K562 (cell line): ENCODE measurements around the gene CFAP97D2. TPM values are rescaled to one million over a fixed set of nuclear protein-coding genes. Genes with fewer than 3 reads are reported as not detected.

Experiments
- ATAC-seq: fragments of 200-7000 bp; cut with Tn5 transposase; 3 replicates; pipeline ENCODE4 v1.9.1; 2020; ENCODE audit warnings: moderate library complexity
- BruUV-seq: library from RNA; stranded (reverse); fragments of 400-500 nt; replicated peaks from 2 replicates; lab custom pipeline; 2021; lab: Mats Ljungman, UMichigan
- CTCF ChIA-PET: fragments of 300-600 bp; formaldehyde crosslinking; extraction: SDS; loops from one replicate; lab custom pipeline; 2021; ENCODE audit warnings: low intra/inter-chr PET ratio; lab: Yijun Ruan, JAX
- POLR2A ChIA-PET: fragments of 300-600, 350-650 bp; sonication (Branson Sonifier 250); formaldehyde crosslinking; extraction: SDS; loops from one replicate; lab custom pipeline; 2021; ENCODE audit warnings: antibody characterized with exemption, inconsistent platforms; lab: Yijun Ruan, JAX
- DNase-seq, 4 experiments: peaks; one replicate each; pipeline versions ENCODE4 v3.0.0 to v3.0.0-alpha.2; 2011 to 2018; ENCODE audit warnings: low spot score in 3 of 4, mixed read lengths in 3 of 4; ENCODE audit errors: extremely low read depth in 1 of 4
- FAIRE-seq: peaks from 2 replicates; lab custom pipeline; 2011; peaks lifted over from hg19 to GRCh38; lab: Jason Lieb, UNC
- H2AFZ ChIP-seq: 2 replicates; pipeline ENCODE4 v1.6.0; 2011; ENCODE audit warnings: low read depth, low read length, control low read depth, inconsistent platforms
- H3K27ac ChIP-seq: fragments of 200-600 bp; 3 replicates; pipeline ENCODE4 v1.8.0; 2011; ENCODE audit warnings: low read depth, mild to moderate bottlenecking, control low read depth, inconsistent platforms, low read length, moderate library complexity, mixed read lengths; ENCODE audit errors: extremely low read depth
- H3K27me3 ChIP-seq, 2 experiments: fragments of 300-600 bp in 1 of 2; 2 replicates in 1 of 2; 3 replicates in 1 of 2; pipeline versions ENCODE4 v1.6.0 to v1.8.0; 2011; ENCODE audit warnings: inconsistent platforms in 2 of 2, low read length in 2 of 2, mild to moderate bottlenecking in 1 of 2, mixed read lengths in 1 of 2, moderate library complexity in 1 of 2; ENCODE audit not compliant: control insufficient read depth in 2 of 2, insufficient read depth in 2 of 2
- H3K36me3 ChIP-seq: fragments of 300-600 bp; 3 replicates; pipeline ENCODE4 v1.8.0; 2011; ENCODE audit warnings: mild to moderate bottlenecking, low read length, inconsistent platforms; ENCODE audit not compliant: control insufficient read depth, insufficient read depth
- H3K4me1 ChIP-seq, 2 experiments: fragments of 200-600 bp in 1 of 2; replicated peaks in 1 of 2; 2 replicates in 1 of 2; 3 replicates in 1 of 2; pipeline versions ENCODE4 v1.5.1 to v1.8.0; 2011; ENCODE audit warnings: inconsistent platforms in 2 of 2, low read length in 2 of 2, mild to moderate bottlenecking in 1 of 2, mixed read lengths in 1 of 2, moderate library complexity in 1 of 2; ENCODE audit not compliant: control insufficient read depth in 2 of 2, insufficient read depth in 2 of 2
- H3K4me2 ChIP-seq: 2 replicates; pipeline ENCODE4 v1.6.1; 2011; ENCODE audit warnings: low read length, control low read depth, inconsistent platforms, mixed read lengths; ENCODE audit not compliant: insufficient read depth
- H3K4me3 ChIP-seq: fragments of 200-600 bp; sonication (generic), shearing (Covaris generic); 2 replicates; pipeline ENCODE4 v1.5.1; 2016; ENCODE audit warnings: control low read depth, inconsistent platforms
- H3K79me2 ChIP-seq: fragments of 200-600 bp; 3 replicates; pipeline ENCODE4 v1.8.0; 2011; ENCODE audit warnings: low read length, inconsistent platforms; ENCODE audit not compliant: control insufficient read depth, insufficient read depth
- H3K9ac ChIP-seq, 2 experiments: 2 replicates each; pipeline versions ENCODE4 v1.6.0 to v1.6.1; 2011; ENCODE audit warnings: low read depth in 2 of 2, low read length in 2 of 2, control low read depth in 1 of 2, inconsistent platforms in 1 of 2, mild to moderate bottlenecking in 1 of 2, mixed read lengths in 1 of 2; ENCODE audit not compliant: insufficient read depth in 1 of 2
- H3K9me1 ChIP-seq: one replicate; pipeline ENCODE4 v1.6.0; 2011; ENCODE audit warnings: inconsistent platforms, mild to moderate bottlenecking, low read length, moderate library complexity; ENCODE audit not compliant: control insufficient read depth, insufficient read depth
- H3K9me3 ChIP-seq: replicated peaks from 2 replicates; pipeline ENCODE4 v1.5.1; 2011; ENCODE audit warnings: low read depth, low read length, inconsistent platforms; ENCODE audit not compliant: control insufficient read depth, insufficient read depth
- H4K20me1 ChIP-seq: replicated peaks from 2 replicates; pipeline ENCODE4 v1.6.1; 2011; ENCODE audit warnings: low read length, inconsistent platforms, mixed read lengths; ENCODE audit not compliant: control insufficient read depth, insufficient read depth
- ATF1 ChIP-seq, 2 experiments: fragments of 450-650 bp in 1 of 2; IDR thresholded peaks; 2 replicates each; pipeline ENCODE4 v1.6.1; 2016; ENCODE audit warnings: missing compliant biosample characterization in 1 of 2, missing genetic modification characterization in 1 of 2
- BRD9 ChIP-seq: fragments of 450-650 bp; IDR thresholded peaks from 2 replicates; pipeline ENCODE4 v1.6.1; 2018; ENCODE audit warnings: low read depth; ENCODE audit not compliant: partially characterized antibody
- CEBPB ChIP-seq: fragments of 450-650 bp; IDR thresholded peaks from 2 replicates; pipeline ENCODE4 v1.6.1; 2016; ENCODE audit warnings: missing genetic modification characterization, missing compliant biosample characterization
- ETS1 ChIP-seq: conservative IDR thresholded peaks from 2 replicates; pipeline ENCODE4 v1.6.1; 2011; ENCODE audit warnings: low read depth, mild to moderate bottlenecking, low read length; ENCODE audit not compliant: control insufficient read depth
- HES1 ChIP-seq: fragments of 450-650 bp; IDR thresholded peaks from 2 replicates; pipeline ENCODE4 v1.6.1; 2016; ENCODE audit warnings: low read depth, mild to moderate bottlenecking, moderate library complexity
- HEY1 ChIP-seq: fragments of 250-450 bp; sonication (Bioruptor Pico); IDR thresholded peaks from 2 replicates; pipeline ENCODE4 v1.5.0; 2020; ENCODE audit warnings: mild to moderate bottlenecking, moderate library complexity, borderline replicate concordance
- KAT2B ChIP-seq: IDR thresholded peaks from one replicate; pipeline ENCODE4 v1.6.1; 2012; ENCODE audit warnings: low read depth, mild to moderate bottlenecking, control low read depth, inconsistent platforms, low read length, moderate library complexity
- KHSRP ChIP-seq: fragments of 450-650 bp; IDR thresholded peaks from 2 replicates; pipeline ENCODE4 v1.6.1; 2017
- NFIX ChIP-seq: fragments of 250-450 bp; sonication (Bioruptor Pico); IDR thresholded peaks from 2 replicates; pipeline ENCODE4 v1.4.0; 2020; ENCODE audit warnings: low read depth, mild to moderate bottlenecking, moderate library complexity
- THRAP3 ChIP-seq: fragments of 450-650 bp; IDR thresholded peaks from 2 replicates; pipeline ENCODE4 v1.6.1; 2016; ENCODE audit warnings: mild to moderate bottlenecking, inconsistent platforms, borderline replicate concordance
- ZNF121 ChIP-seq: sonication (generic); formaldehyde crosslinking; conservative IDR thresholded peaks from 2 replicates; pipeline ENCODE4 v1.8.0; 2022; ENCODE audit warnings: missing genetic modification reagents
- ZNF830 ChIP-seq: fragments of 250-450 bp; sonication (Bioruptor Pico); IDR thresholded peaks from 2 replicates; pipeline ENCODE4 v1.5.0; 2021; ENCODE audit warnings: mild to moderate bottlenecking
- ZSCAN29 ChIP-seq: fragments of 450-650 bp; IDR thresholded peaks from 2 replicates; pipeline ENCODE4 v1.6.1; 2017
- WGBS: fragments of 100-300 bp; shearing (Covaris generic); methylation state at CpG from one replicate; pipeline ENCODE4 v1.1.6; 2016; ENCODE audit warnings: low coverage, mixed read lengths; ENCODE audit not compliant: insufficient coverage; ENCODE audit errors: missing lambda C conversion rate; 5-methylcytosine and 5-hydroxymethylcytosine counted together
- in situ Hi-C: fragments of 300-500 bp; cut with MboI; formaldehyde crosslinking; loops from 4 replicates; pipeline ENCODE4 v1.15.0; 2018; ENCODE audit warnings: inconsistent platforms, mixed read lengths
- intact Hi-C: fragments of 100-400 bp; cut with micrococcal nuclease; formaldehyde crosslinking; loops from 2 replicates; pipeline ENCODE4 v1.14.2; 2022
- polyA plus RNA-seq, 8 experiments: library from polyadenylated mRNA; depleted of rRNA in 4 of 8; stranded (reverse) in 5 of 8; unstranded in 3 of 8; fragments of >200 nt; fragmentation: Nextera tagmentation in 2 of 8; fragmentation: Illumina TruSeq in 1 of 8; extraction: Ambion mirVana in 2 of 8; extraction: Trizol in 1 of 8; gene quantifications; 2 replicates each; pipeline versions ENCODE4 v1.2.1 to v1.2.3, GENCODE V29; 2011 to 2014; ENCODE audit warnings: inconsistent platforms in 1 of 8, missing spikeins in 1 of 8
- total RNA-seq, 7 experiments: library from RNA; depleted of rRNA in 6 of 7; stranded (reverse); fragments of >200 nt in 6 of 7; fragmentation: Illumina TruSeq in 2 of 7; extraction: Trizol in 2 of 7; gene quantifications; 2 replicates each; pipeline versions ENCODE4 v1.2.1 to v1.2.3, GENCODE V29; 2011 to 2021; ENCODE audit warnings: low replicate concordance in 1 of 7
- TF ChIP-seq, protein P1 (sequence below), 3 experiments: IDR thresholded peaks in 2 of 3; conservative IDR thresholded peaks in 1 of 3; 2 replicates each; pipeline ENCODE4 v1.5.1; 2011 to 2012; ENCODE audit warnings: low read length in 3 of 3, mild to moderate bottlenecking in 3 of 3, control low read depth in 2 of 3, improper control_type of control experiment in 1 of 3, inconsistent platforms in 1 of 3, low read depth in 1 of 3, mixed read lengths in 1 of 3, moderate library complexity in 1 of 3; ENCODE audit not compliant: insufficient read depth in 2 of 3
- TF ChIP-seq, protein P2 (sequence below): sonication (generic); formaldehyde crosslinking; IDR thresholded peaks from 2 replicates; pipeline ENCODE4 v1.5.0; 2020; ENCODE audit warnings: missing genetic modification reagents

The CFAP97D2 gene
- total and polyA plus RNA-seq, 9 of the 15 experiments (the other 6 are each of a cell fraction or from before 2014, with no cell fraction given) = not detected

DNA sequence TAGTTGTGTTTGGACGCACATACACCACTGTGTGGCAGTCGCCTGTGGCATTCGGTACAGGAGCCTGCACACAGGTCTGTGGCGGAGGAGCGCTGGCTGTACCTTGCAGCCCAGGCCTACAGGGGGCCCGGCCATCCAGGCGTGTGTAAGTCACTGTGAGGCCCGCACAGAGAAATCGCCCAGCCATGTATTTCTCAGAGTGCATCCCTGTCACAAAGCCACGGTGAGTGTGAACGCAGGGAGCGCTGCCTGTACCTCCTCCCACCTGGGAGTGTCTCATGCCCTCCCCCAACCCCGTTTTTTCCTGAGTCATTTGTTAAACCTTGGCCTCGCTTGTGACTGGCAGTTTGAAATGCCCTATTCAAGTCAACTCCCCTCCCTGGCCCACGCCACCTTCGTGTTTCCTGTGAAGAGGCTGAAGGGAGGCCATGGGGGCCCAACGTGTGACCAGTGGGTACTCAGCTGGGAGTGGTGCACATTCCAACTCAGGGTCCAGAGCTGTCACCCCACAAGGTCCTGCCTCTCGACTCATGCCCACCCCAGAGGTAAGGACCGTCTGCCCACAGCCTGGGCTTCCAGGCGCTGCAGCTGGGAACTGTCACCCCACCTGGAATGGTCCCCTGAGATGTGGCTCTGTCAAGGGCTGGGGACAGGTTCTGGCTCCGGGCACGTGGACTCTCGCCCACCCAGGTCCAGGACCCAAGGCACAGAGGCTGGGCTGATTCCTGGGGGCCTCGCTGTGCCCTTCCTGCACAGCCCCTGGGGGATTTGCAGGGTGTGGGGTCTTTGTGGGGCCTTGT, 35.1 kb upstream of the CFAP97D2 start (continued):
- TF ChIP-seq, protein P1, sequence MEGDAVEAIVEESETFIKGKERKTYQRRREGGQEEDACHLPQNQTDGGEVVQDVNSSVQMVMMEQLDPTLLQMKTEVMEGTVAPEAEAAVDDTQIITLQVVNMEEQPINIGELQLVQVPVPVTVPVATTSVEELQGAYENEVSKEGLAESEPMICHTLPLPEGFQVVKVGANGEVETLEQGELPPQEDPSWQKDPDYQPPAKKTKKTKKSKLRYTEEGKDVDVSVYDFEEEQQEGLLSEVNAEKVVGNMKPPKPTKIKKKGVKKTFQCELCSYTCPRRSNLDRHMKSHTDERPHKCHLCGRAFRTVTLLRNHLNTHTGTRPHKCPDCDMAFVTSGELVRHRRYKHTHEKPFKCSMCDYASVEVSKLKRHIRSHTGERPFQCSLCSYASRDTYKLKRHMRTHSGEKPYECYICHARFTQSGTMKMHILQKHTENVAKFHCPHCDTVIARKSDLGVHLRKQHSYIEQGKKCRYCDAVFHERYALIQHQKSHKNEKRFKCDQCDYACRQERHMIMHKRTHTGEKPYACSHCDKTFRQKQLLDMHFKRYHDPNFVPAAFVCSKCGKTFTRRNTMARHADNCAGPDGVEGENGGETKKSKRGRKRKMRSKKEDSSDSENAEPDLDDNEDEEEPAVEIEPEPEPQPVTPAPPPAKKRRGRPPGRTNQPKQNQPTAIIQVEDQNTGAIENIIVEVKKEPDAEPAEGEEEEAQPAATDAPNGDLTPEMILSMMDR (IDR thresholded peaks at IDR 0.05 in 2 of 3, conservative IDR thresholded peaks at IDR 0.05 in 1 of 3; ENCODE audit: insufficient read depth in 2 of 3, low read depth in 1 of 3, low read length in 3 of 3) = peak; percentile 46 to 80 (median 51)
- TF ChIP-seq NFIX (no peak), HEY1 (no peak)

- Histone ChIP-seq H3K27me3 (no peaks in the 10 kb centered on the region), H3K9me3 (no peaks in the 10 kb centered on the region), H3K79me2 (no peaks in the 10 kb centered on the region), H3K9me1 (no peaks in the 10 kb centered on the region), H3K4me3 (no peak overlapping the region), H3K9ac (no peak overlapping the region), H3K36me3 (no peaks in the 10 kb centered on the region), H3K4me2 (no peak overlapping the region), H3K4me1 (peaks cover 15 to 44% of the 10 kb centered on the region in 2 experiments; a peak in 3 of 5 replicates), H2AFZ (no peak overlapping the region), H3K27ac (no peak overlapping the region), H4K20me1 (no peaks in the 10 kb centered on the region)
- POLR2A ChIA-PET = interaction anchor here (0.6 kb wide), 2 partner anchors 10 to 12 kb away, joined by 3 to 4 read pairs; partner anchors contain the start of gene RASA3
- DNase-seq (no peak), FAIRE-seq (no peak), ATAC-seq (no peak)
- CTCF ChIA-PET = no interaction called here
- WGBS = 60% methylated on average over 7 of the region's 17 CpGs
- no TSS peak for BruUV-seq
- in situ Hi-C loops = no loop called here
- intact Hi-C loops = loop anchor here (5.0 kb wide), 1 partner anchor 78 kb away; no protein-coding TSS in a partner anchor
- TF ChIP-seq ZNF121 (CRISPR knock-in tag) (no peak), KHSRP (no peak), ATF1 (CRISPR knock-in tag; IDR thresholded peaks at IDR 0.05) (no peak), ATF1 (tag; IDR thresholded peaks at IDR 0.05) (no peak), KAT2B (no peak), HES1 (no peak), ETS1 (no peak), BRD9 (no peak), ZNF830 (CRISPR knock-in tag) (no peak), CEBPB (no peak), ZSCAN29 (no peak), THRAP3 (no peak)
- TF ChIP-seq, protein P2, sequence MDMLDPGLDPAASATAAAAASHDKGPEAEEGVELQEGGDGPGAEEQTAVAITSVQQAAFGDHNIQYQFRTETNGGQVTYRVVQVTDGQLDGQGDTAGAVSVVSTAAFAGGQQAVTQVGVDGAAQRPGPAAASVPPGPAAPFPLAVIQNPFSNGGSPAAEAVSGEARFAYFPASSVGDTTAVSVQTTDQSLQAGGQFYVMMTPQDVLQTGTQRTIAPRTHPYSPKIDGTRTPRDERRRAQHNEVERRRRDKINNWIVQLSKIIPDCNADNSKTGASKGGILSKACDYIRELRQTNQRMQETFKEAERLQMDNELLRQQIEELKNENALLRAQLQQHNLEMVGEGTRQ (CRISPR knock-in tag) = no peak
Observed at GRCh38 chr13:114144606-114145244, 34.3 kb upstream of the CFAP97D2 start.
